Measurements from ENCODE around the gene C2orf81. TPM values are rescaled to one million over a fixed set of nuclear protein-coding genes. Genes with fewer than 3 reads are reported as not detected.

The C2orf81 gene
- total RNA-seq, 6 experiments from 2014 or later = 0.53 to 2.3 (median 1.4) TPM

- Mint-ChIP-seq H3K4me1 (ENCODE audit: low read depth) (0 out of 2 replicates have a peak, but pooled peaks cover 11% of the 10 kb centered on the region), H3K4me3 (no peak overlapping the region), H3K27me3 (ENCODE audit: insufficient read depth) (no peaks in the 10 kb centered on the region; the same call in 1 of the 2 replicates), H3K9me3 (no peaks in the 10 kb centered on the region), H3K27ac (peak overlapping the region; percentile 98), H3K36me3 (ENCODE audit: low read depth) (no peaks in the 10 kb centered on the region)
- peak; percentile 98 for TF ChIP-seq CTCF (IDR thresholded peaks at IDR 0.05)
- peak; percentile 76 for DNase-seq
Observed at GRCh38 chr2:74391580-74392448, 29.6 kb downstream of the C2orf81 start.

DNA sequence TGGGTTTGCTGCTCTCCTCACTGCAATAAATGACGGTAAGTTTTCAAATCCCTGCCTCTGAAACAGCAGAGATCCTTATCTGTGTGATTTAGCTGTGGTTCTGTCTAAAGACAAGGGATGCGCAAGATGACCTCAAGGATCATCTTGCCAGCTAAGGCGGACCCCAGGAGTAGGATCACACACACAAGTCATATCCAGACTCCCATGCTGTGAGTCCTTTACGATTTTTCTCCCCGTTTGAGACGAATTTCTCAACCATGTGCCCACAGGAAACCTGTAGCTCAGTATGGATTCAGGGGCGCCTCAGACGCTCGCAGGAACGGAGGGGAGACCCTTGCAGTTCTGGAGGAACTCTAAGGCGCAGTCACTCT lies 30.2 kb downstream of the C2orf81 start:
- 0 out of 2 replicates have a peak, but pooled peaks cover 11% of the 10 kb centered on the region for H3K4me1 Mint-ChIP-seq (ENCODE audit: low read depth)
- no peak overlapping the region for H3K4me3 Mint-ChIP-seq
- no peak for TF ChIP-seq CTCF (IDR thresholded peaks at IDR 0.05)
- H3K9me3 Mint-ChIP-seq = no peaks in the 10 kb centered on the region
- peak overlapping the region; percentile 98 for H3K27ac Mint-ChIP-seq
- no peaks in the 10 kb centered on the region for H3K36me3 Mint-ChIP-seq (ENCODE audit: low read depth)
- DNase-seq = peak; percentile 36
- H3K27me3 Mint-ChIP-seq (ENCODE audit: insufficient read depth) = no peaks in the 10 kb centered on the region; the same call in 1 of the 2 replicates

DNA sequence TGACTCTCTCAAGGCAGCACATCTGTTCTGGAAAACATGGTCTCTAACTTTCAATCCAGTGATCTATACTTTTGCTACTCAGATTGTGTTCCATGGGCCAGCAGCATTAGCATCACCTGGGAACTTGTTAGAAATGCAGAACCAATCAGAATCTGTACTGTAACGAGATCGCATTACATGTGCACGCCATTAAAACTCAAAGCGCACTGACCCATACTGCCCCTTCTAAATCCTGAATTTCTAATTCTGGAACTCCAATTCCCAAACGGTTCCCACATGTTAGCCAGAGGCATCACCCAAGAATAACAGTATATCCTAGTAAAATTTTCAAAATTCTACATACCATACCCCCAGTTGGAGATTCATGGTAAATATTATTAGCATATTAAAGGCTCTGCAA lies 30.8 kb downstream of the C2orf81 start:
- DNase-seq = no peak
- Mint-ChIP-seq H3K4me3 (no peak overlapping the region), H3K36me3 (ENCODE audit: low read depth) (no peaks in the 10 kb centered on the region), H3K9me3 (no peaks in the 10 kb centered on the region), H3K27ac (no peak overlapping the region), H3K4me1 (ENCODE audit: low read depth) (0 out of 2 replicates have a peak, but pooled peaks cover 11% of the 10 kb centered on the region), H3K27me3 (ENCODE audit: insufficient read depth) (no peaks in the 10 kb centered on the region; the same call in 1 of the 2 replicates)
- TF ChIP-seq CTCF (IDR thresholded peaks at IDR 0.05) = no peak

DNA sequence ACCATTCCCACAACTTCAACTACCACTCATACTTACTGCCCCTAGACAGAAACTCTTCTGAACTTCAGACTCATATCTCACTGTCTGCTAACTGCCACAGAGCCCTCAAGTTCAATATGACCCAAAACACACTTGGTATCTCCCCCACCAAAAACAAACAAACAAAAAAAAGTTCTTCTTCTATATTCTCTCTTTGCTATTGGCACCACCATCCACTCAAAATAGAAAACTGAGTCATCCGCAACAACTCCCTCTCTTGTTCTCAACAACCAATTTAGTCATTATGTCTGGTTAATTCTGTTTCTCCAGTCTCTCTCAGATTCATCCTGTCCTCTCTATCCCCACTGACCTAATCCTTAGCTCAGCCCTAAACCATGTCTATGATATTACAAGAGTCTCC lies 34.1 kb downstream of the C2orf81 start:
- Mint-ChIP-seq H3K9me3 (no peaks in the 10 kb centered on the region), H3K4me3 (no peak overlapping the region), H3K27ac (no peak overlapping the region), H3K27me3 (ENCODE audit: insufficient read depth) (no peaks in the 10 kb centered on the region), H3K4me1 (ENCODE audit: low read depth) (peaks cover under 1% of the 10 kb centered on the region; the same call in 1 of the 2 replicates), H3K36me3 (ENCODE audit: low read depth) (no peaks in the 10 kb centered on the region)
- no peak for TF ChIP-seq CTCF (IDR thresholded peaks at IDR 0.05)
- DNase-seq = peak; percentile 44

DNA sequence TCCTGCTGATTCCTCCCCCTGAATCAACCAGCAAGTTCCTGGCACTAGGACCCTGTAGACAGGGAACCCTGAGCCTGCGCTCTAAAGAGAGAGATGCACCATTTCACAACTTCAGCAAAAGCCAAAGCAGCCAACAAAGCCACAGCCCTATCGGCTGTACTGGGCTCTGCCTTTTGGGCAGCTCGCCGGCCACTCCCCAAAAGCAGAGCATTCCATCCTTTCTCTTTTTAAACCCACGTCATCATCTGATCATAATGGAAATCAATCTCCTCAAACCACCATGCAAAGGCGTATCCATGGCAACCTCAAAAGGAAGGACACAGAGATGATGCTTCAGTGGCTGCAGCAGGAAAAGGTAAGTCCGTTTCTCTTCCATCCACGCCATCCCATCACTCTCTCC lies 36.0 kb downstream of the C2orf81 start:
- no peak for DNase-seq
- peaks cover 16% of the 10 kb centered on the region for H3K4me1 Mint-ChIP-seq (ENCODE audit: low read depth)
- H3K4me3 Mint-ChIP-seq = no peak overlapping the region
- H3K27ac Mint-ChIP-seq = no peak overlapping the region
- 0 out of 2 replicates have a peak, but pooled peaks cover 7% of the 10 kb centered on the region for H3K36me3 Mint-ChIP-seq (ENCODE audit: low read depth)
- no peaks in the 10 kb centered on the region for H3K9me3 Mint-ChIP-seq
- no peaks in the 10 kb centered on the region for H3K27me3 Mint-ChIP-seq (ENCODE audit: insufficient read depth)
- no peak for TF ChIP-seq CTCF (IDR thresholded peaks at IDR 0.05)
